ENCODE measurements around the gene KXD1. TPM values are rescaled to one million over a fixed set of nuclear protein-coding genes. Genes with fewer than 3 reads are reported as not detected.
A peak's percentile ranks its signal among the peaks of the same experiment; 100 is the strongest.

KXD1 gene
- total RNA-seq, 1 donor from 2014 or later = 121 TPM

- Histone ChIP-seq H3K27me3 (ENCODE audit: control insufficient read depth, insufficient read depth, low read length) (no peaks in the 10 kb centered on the region), H3K4me3 (ENCODE audit: low read depth, low read length) (no peak overlapping the region), H3K36me3 (ENCODE audit: control insufficient read depth, insufficient read depth, low read length) (peaks cover 2% of the 10 kb centered on the region)
- DNase-seq (ENCODE audit: low read depth) = no peak
- no peak for TF ChIP-seq CTCF (IDR thresholded peaks at IDR 0.05; ENCODE audit: insufficient read depth, low read length, poor library complexity, severe bottlenecking)
Measured at GRCh38 chr19:18566953-18567352, 9.3 kb downstream of the KXD1 start.

- Histone ChIP-seq H3K4me3 (ENCODE audit: low read depth, low read length) (no peak overlapping the region), H3K27me3 (ENCODE audit: control insufficient read depth, insufficient read depth, low read length) (no peaks in the 10 kb centered on the region), H3K36me3 (ENCODE audit: control insufficient read depth, insufficient read depth, low read length) (peaks cover 2% of the 10 kb centered on the region)
- no peak for TF ChIP-seq CTCF (IDR thresholded peaks at IDR 0.05; ENCODE audit: insufficient read depth, low read length, poor library complexity, severe bottlenecking)
- no peak for DNase-seq (ENCODE audit: low read depth)
Measured at GRCh38 chr19:18568367-18568766, 10.7 kb downstream of the KXD1 start.

- no peaks in the 10 kb centered on the region for H3K27me3 ChIP-seq (ENCODE audit: control insufficient read depth, insufficient read depth, low read length)
- H3K36me3 ChIP-seq (ENCODE audit: control insufficient read depth, insufficient read depth, low read length) = peaks cover 3% of the 10 kb centered on the region
- TF ChIP-seq CTCF (IDR thresholded peaks at IDR 0.05; ENCODE audit: insufficient read depth, low read length, poor library complexity, severe bottlenecking) = no peak
- peak within 1 kb of the TSS; percentile 87 for H3K4me3 ChIP-seq (ENCODE audit: low read depth, low read length)
- peak; percentile 80 for DNase-seq (ENCODE audit: low read depth)
Measured at GRCh38 chr19:18571564-18572344, 14.1 kb downstream of the KXD1 start, which contains the start of gene UBA52. Gene UBA52 (plus strand): TSS chr19:18571857. CDS start chr19:18573301, 1,444 bp downstream.

- Histone ChIP-seq H3K4me3 (ENCODE audit: low read depth, low read length) (no peak overlapping the region), H3K36me3 (ENCODE audit: control insufficient read depth, insufficient read depth, low read length) (peaks cover 3% of the 10 kb centered on the region), H3K27me3 (ENCODE audit: control insufficient read depth, insufficient read depth, low read length) (no peaks in the 10 kb centered on the region)
- no peak for DNase-seq (ENCODE audit: low read depth)
- TF ChIP-seq CTCF (IDR thresholded peaks at IDR 0.05; ENCODE audit: insufficient read depth, low read length, poor library complexity, severe bottlenecking) = no peak
Measured at GRCh38 chr19:18574691-18575291, 17.1 kb downstream of the KXD1 start.

- TF ChIP-seq CTCF (IDR thresholded peaks at IDR 0.05; ENCODE audit: insufficient read depth, low read length, poor library complexity, severe bottlenecking) = no peak
- H3K36me3 ChIP-seq (ENCODE audit: control insufficient read depth, insufficient read depth, low read length) = peaks cover 3% of the 10 kb centered on the region
Measured at GRCh38 chr19:18576383-18576782, 18.7 kb downstream of the KXD1 start.

More at GRCh38 chr19:18576383-18576782, 18.7 kb downstream of the KXD1 start:
- no peaks in the 10 kb centered on the region for H3K27me3 ChIP-seq (ENCODE audit: control insufficient read depth, insufficient read depth, low read length)
- DNase-seq (ENCODE audit: low read depth) = no peak
- H3K4me3 ChIP-seq (ENCODE audit: low read depth, low read length) = no peak overlapping the region

Data from kidney epithelial cell (primary cell).